H1 (cell line): Measurements from ENCODE around the gene SSR1. TPM values are rescaled to one million over a fixed set of nuclear protein-coding genes. Genes with fewer than 3 reads are reported as not detected.

Experiments used
- CTCF ChIA-PET: fragments of 300-600 bp; sonication (Branson Sonifier 250); formaldehyde crosslinking; loops from one replicate; lab custom pipeline; 2021; ENCODE audit not compliant: partially characterized antibody; lab: Charles Lee
- POLR2A ChIA-PET: fragments of 300-600 bp; sonication (Branson Sonifier 250); formaldehyde crosslinking; loops from one replicate; lab custom pipeline; 2021; ENCODE audit warnings: inconsistent platforms; ENCODE audit not compliant: partially characterized antibody; lab: Charles Lee
- DNase-seq, 2 experiments: peaks; one replicate each; pipeline versions ENCODE4 v3.0.0 to v3.0.0-alpha.2; 2010 to 2022; ENCODE audit warnings: low spot score in 2 of 2, low read depth in 1 of 2, mixed read lengths in 1 of 2
- FAIRE-seq: peaks from 2 replicates; lab custom pipeline; 2011; peaks lifted over from hg19 to GRCh38; lab: Jason Lieb, UNC
- H2AFZ ChIP-seq: 2 replicates; pipeline ENCODE4 v1.8.1; 2012; ENCODE audit warnings: low read length, inconsistent platforms
- H2AK5ac ChIP-seq: 2 replicates; pipeline ENCODE4 v1.6.1; 2013; ENCODE audit warnings: low read depth, low read length
- H2BK120ac ChIP-seq: replicated peaks from 2 replicates; pipeline ENCODE3; 2013; ENCODE audit warnings: low read depth, low read length, inconsistent platforms
- H2BK12ac ChIP-seq: 2 replicates; pipeline ENCODE4 v1.6.1; 2013; ENCODE audit warnings: low read depth, low read length
- H2BK15ac ChIP-seq: 2 replicates; pipeline ENCODE4 v1.6.1; 2013; ENCODE audit warnings: low read length
- H2BK20ac ChIP-seq: 2 replicates; pipeline ENCODE4 v1.6.1; 2013; ENCODE audit warnings: low read length
- H2BK5ac ChIP-seq: 2 replicates; pipeline ENCODE4 v1.6.1; 2013; ENCODE audit warnings: low read depth, low read length
- H3K14ac ChIP-seq: 2 replicates; pipeline ENCODE4 v1.6.1; 2013; ENCODE audit warnings: inconsistent platforms; ENCODE audit not compliant: insufficient read length
- H3K18ac ChIP-seq: 2 replicates; pipeline ENCODE4 v1.6.1; 2013; ENCODE audit warnings: low read length; ENCODE audit errors: extremely low read depth
- H3K23ac ChIP-seq: 2 replicates; pipeline ENCODE4 v1.6.1; 2013; ENCODE audit warnings: inconsistent platforms; ENCODE audit not compliant: insufficient read length
- H3K23me2 ChIP-seq: 2 replicates; pipeline ENCODE4 v1.6.1; 2013; ENCODE audit warnings: low read depth, low read length
- H3K27ac ChIP-seq: 2 replicates; pipeline ENCODE4 v1.6.1; 2011; ENCODE audit warnings: low read depth, low read length, inconsistent platforms
- H3K27me3 ChIP-seq, 4 experiments: replicated peaks in 1 of 4; 1 replicate in 1 of 4; 2 replicates in 3 of 4; pipeline versions ENCODE4 v1.6.1 to v1.8.1; 2011 to 2013; ENCODE audit warnings: low read length in 3 of 4, mild to moderate bottlenecking in 3 of 4, inconsistent platforms in 2 of 4, mixed read lengths in 2 of 4, moderate library complexity in 1 of 4; ENCODE audit not compliant: control insufficient read depth in 3 of 4, insufficient read depth in 3 of 4; ENCODE audit errors: extremely low read depth in 1 of 4
- H3K36me3 ChIP-seq, 4 experiments: 2 replicates each; pipeline versions ENCODE4 v1.6.1 to v1.8.1; 2011 to 2013; ENCODE audit warnings: mild to moderate bottlenecking in 4 of 4, low read length in 3 of 4, moderate library complexity in 2 of 4, control low read depth in 1 of 4, inconsistent platforms in 1 of 4; ENCODE audit not compliant: insufficient read depth in 4 of 4, control insufficient read depth in 2 of 4
- H3K4ac ChIP-seq: replicated peaks from 2 replicates; pipeline ENCODE3; 2013; ENCODE audit warnings: low read length, low read depth, mixed read lengths, inconsistent platforms; ENCODE audit not compliant: insufficient read length
- H3K4me1 ChIP-seq, 4 experiments: replicated peaks in 1 of 4; 1 replicate in 1 of 4; 2 replicates in 3 of 4; pipeline versions ENCODE4 v1.6.1 to v1.8.1; 2011 to 2013; ENCODE audit warnings: low read length in 3 of 4, inconsistent platforms in 2 of 4, mixed read lengths in 1 of 4; ENCODE audit not compliant: insufficient read depth in 4 of 4, control insufficient read depth in 3 of 4
- H3K4me2 ChIP-seq, 2 experiments: 2 replicates each; pipeline versions ENCODE4 v1.6.1 to v1.8.1; 2011 to 2013; ENCODE audit warnings: low read depth in 2 of 2, low read length in 2 of 2, control low read depth in 1 of 2, inconsistent platforms in 1 of 2, mild to moderate bottlenecking in 1 of 2; ENCODE audit not compliant: insufficient read depth in 1 of 2
- H3K4me3 ChIP-seq, 4 experiments: fragments of 200-600, 300-600 bp in 1 of 4; sonication (generic), shearing (Covaris generic), sonication (Bioruptor Twin) in 1 of 4; 2 replicates each; pipeline versions ENCODE4 v1.5.1 to v1.8.1; 2011 to 2016; ENCODE audit warnings: low read length in 4 of 4, low read depth in 3 of 4, control low read depth in 2 of 4, inconsistent platforms in 2 of 4, mild to moderate bottlenecking in 2 of 4, mixed read lengths in 1 of 4, moderate library complexity in 1 of 4; ENCODE audit not compliant: insufficient read depth in 2 of 4; ENCODE audit errors: extremely low read depth in 1 of 4
- H3K56ac ChIP-seq: replicated peaks from 2 replicates; pipeline ENCODE3; 2013; ENCODE audit warnings: low read depth, mild to moderate bottlenecking, mixed read lengths, low read length, inconsistent platforms; ENCODE audit not compliant: insufficient read length
- H3K79me1 ChIP-seq: 2 replicates; pipeline ENCODE4 v1.6.1; 2013; ENCODE audit warnings: low read depth, low read length, control low read depth
- H3K79me2 ChIP-seq, 2 experiments: 2 replicates each; pipeline versions ENCODE4 v1.6.1 to v1.8.1; 2012 to 2013; ENCODE audit warnings: low read length in 2 of 2, mild to moderate bottlenecking in 2 of 2, inconsistent platforms in 1 of 2; ENCODE audit not compliant: insufficient read depth in 2 of 2, control insufficient read depth in 1 of 2
- H3K9ac ChIP-seq, 4 experiments: replicated peaks in 1 of 4; 1 replicate in 1 of 4; 2 replicates in 3 of 4; pipeline versions ENCODE4 v1.6.1 to v1.8.1; 2011 to 2013; ENCODE audit warnings: low read depth in 3 of 4, low read length in 3 of 4, control low read depth in 2 of 4, mild to moderate bottlenecking in 2 of 4, moderate library complexity in 2 of 4, inconsistent platforms in 1 of 4; ENCODE audit errors: extremely low read depth in 1 of 4
- H3K9me3 ChIP-seq, 2 experiments: 2 replicates each; pipeline versions ENCODE4 v1.6.1 to v1.8.1; 2012 to 2013; ENCODE audit warnings: mild to moderate bottlenecking in 2 of 2, moderate library complexity in 2 of 2, control low read depth in 1 of 2, inconsistent platforms in 1 of 2, low read depth in 1 of 2, low read length in 1 of 2, mixed read lengths in 1 of 2; ENCODE audit not compliant: insufficient read depth in 2 of 2
- H4K20me1 ChIP-seq, 2 experiments: replicated peaks in 1 of 2; 2 replicates each; pipeline versions ENCODE3 to v1.8.1; 2011 to 2013; ENCODE audit warnings: inconsistent platforms in 2 of 2, low read length in 2 of 2, mild to moderate bottlenecking in 1 of 2; ENCODE audit not compliant: insufficient read depth in 2 of 2, control insufficient read depth in 1 of 2
- H4K5ac ChIP-seq: 2 replicates; pipeline ENCODE4 v1.6.1; 2013; ENCODE audit warnings: low read length, low read depth, mixed read lengths, inconsistent platforms; ENCODE audit not compliant: insufficient read length
- H4K8ac ChIP-seq: 2 replicates; pipeline ENCODE4 v1.8.0; 2013; ENCODE audit warnings: mild to moderate bottlenecking, moderate library complexity, low read length, inconsistent platforms; ENCODE audit not compliant: insufficient read depth; ENCODE audit errors: extremely low read depth
- H4K91ac ChIP-seq: replicated peaks from 2 replicates; pipeline ENCODE3; 2013; ENCODE audit warnings: low read length, mixed read lengths, inconsistent platforms; ENCODE audit not compliant: insufficient read length
- CHD2 ChIP-seq: IDR thresholded peaks from 2 replicates; pipeline ENCODE4 v1.6.1; 2012; ENCODE audit warnings: low read length, improper control_type of control experiment
- EGR1 ChIP-seq: IDR thresholded peaks from 2 replicates; pipeline ENCODE4 v1.6.1; 2011; ENCODE audit warnings: low read depth, low read length, borderline replicate concordance
- GABPA ChIP-seq: IDR thresholded peaks from 2 replicates; pipeline ENCODE4 v1.6.1; 2011; ENCODE audit warnings: mild to moderate bottlenecking, low read length, moderate library complexity, borderline replicate concordance; ENCODE audit not compliant: insufficient read depth
- HDAC6 ChIP-seq: IDR thresholded peaks from one replicate; pipeline ENCODE4 v1.7.1; 2012; ENCODE audit warnings: low read depth, mild to moderate bottlenecking, inconsistent platforms, low read length, moderate library complexity
- KDM1A ChIP-seq: fragments of 200-600, 300-600 bp; sonication (generic); IDR thresholded peaks from 2 replicates; pipeline ENCODE4 v1.7.1; 2016; ENCODE audit warnings: mild to moderate bottlenecking, low read length, borderline replicate concordance
- SIX5 ChIP-seq: IDR thresholded peaks from 2 replicates; pipeline ENCODE4 v1.6.1; 2011; ENCODE audit warnings: mild to moderate bottlenecking, low read depth, low read length
- SP1 ChIP-seq: IDR thresholded peaks from 2 replicates; pipeline ENCODE4 v1.6.1; 2011; ENCODE audit warnings: low read depth, low read length
- TEAD4 ChIP-seq: IDR thresholded peaks from 2 replicates; pipeline ENCODE4 v1.6.1; 2012; ENCODE audit warnings: low read depth, low read length, inconsistent platforms, mixed read lengths
- WGBS, 2 experiments: shearing (Covaris generic) in 1 of 2; methylation state at CpG; one replicate each; pipeline versions ENCODE4 v1.1.6 to v1.1.7; 2013 to 2015; ENCODE audit warnings: low lambda C conversion rate in 2 of 2, mixed read lengths in 2 of 2, inconsistent platforms in 1 of 2, low coverage in 1 of 2, missing lambda C conversion rate in 1 of 2; ENCODE audit not compliant: insufficient replicate concordance in 2 of 2, insufficient coverage in 1 of 2, insufficient read length in 1 of 2; ENCODE audit errors: extremely low coverage in 1 of 2, missing lambda C conversion rate in 1 of 2; 5-methylcytosine and 5-hydroxymethylcytosine counted together
- polyA plus RNA-seq, 7 experiments: library from polyadenylated mRNA; depleted of rRNA in 3 of 7; stranded (reverse) in 5 of 7; unstranded in 2 of 7; fragments of >200 nt in 5 of 7; fragments of 200-250 nt in 2 of 7; gene quantifications; 1 replicate in 5 of 7; 2 replicates in 1 of 7; 4 replicates in 1 of 7; pipeline versions ENCODE4 v1.2.1 to v1.2.3, GENCODE V29; 2011 to 2013; ENCODE audit warnings: missing spikeins in 2 of 7, mixed read lengths in 2 of 7
- total RNA-seq: library from RNA; stranded (reverse); fragmentation: NEBNext Ultra II Directional; extraction: Animal tissue kit (Norgen Biotek cat#: 25700); gene quantifications from 2 replicates; pipeline ENCODE4 v1.2.1, GENCODE V29; 2021
- TF ChIP-seq, protein P1 (sequence below): IDR thresholded peaks from 2 replicates; pipeline ENCODE4 v1.6.1; 2012; ENCODE audit warnings: inconsistent platforms
- TF ChIP-seq, protein P2 (sequence below), 3 experiments: IDR thresholded peaks; 1 replicate in 2 of 3; 2 replicates in 1 of 3; pipeline versions ENCODE4 v1.5.1 to v1.6.1; 2011; ENCODE audit warnings: low read length in 3 of 3, mild to moderate bottlenecking in 3 of 3, inconsistent platforms in 2 of 3, low read depth in 1 of 3, moderate library complexity in 1 of 3; ENCODE audit not compliant: insufficient read depth in 1 of 3; ENCODE audit errors: control extremely low read depth in 1 of 3

Gene SSR1
- total and polyA plus RNA-seq, 2 of the 8 experiments (the other 6 are each of a cell fraction or from before 2014, with no cell fraction given) = 26.6 to 117 TPM

DNA sequence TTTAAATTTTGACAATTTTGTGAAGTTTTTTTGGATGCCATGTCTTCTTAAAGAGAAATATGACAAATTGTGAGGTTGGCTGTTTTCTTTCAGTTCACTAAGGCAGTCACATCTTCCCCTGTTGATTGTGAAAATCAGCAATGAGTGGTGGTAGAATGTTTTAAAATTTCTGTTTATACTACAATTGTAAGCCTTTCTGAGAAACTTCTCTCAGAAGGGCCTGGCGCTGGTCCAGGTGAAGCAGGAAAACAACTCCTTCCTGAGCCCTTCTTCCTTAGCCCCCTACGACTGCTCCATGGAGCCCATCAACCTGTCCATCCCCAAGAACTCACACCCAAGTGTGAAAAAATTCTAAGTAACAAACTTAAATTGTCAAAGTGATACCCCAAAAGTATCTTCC is 80.6 kb downstream of the SSR1 start:
- Histone ChIP-seq H2BK20ac (no peak overlapping the region), H4K8ac (no peak overlapping the region), H3K23ac (no peak overlapping the region), H3K18ac (no peak overlapping the region), H2BK120ac (no peak overlapping the region), H2AK5ac (no peak overlapping the region), H2BK12ac (no peak overlapping the region), H3K27me3 (no peaks in the 10 kb centered on the region), H2AFZ (no peak overlapping the region), H3K9ac (no peak overlapping the region), H3K56ac (no peak overlapping the region), H3K4me3 (no peak overlapping the region), H3K4me2 (no peak overlapping the region), H2BK15ac (no peak overlapping the region), H3K4ac (no peak overlapping the region), H3K27ac (no peak overlapping the region), H3K23me2 (no peaks in the 10 kb centered on the region), H3K79me1 (peaks cover 2% of the 10 kb centered on the region; the same call in 1 of the 2 replicates), H3K79me2 (no peaks in the 10 kb centered on the region), H3K4me1 (no peaks in the 10 kb centered on the region), H4K5ac (no peak overlapping the region), H2BK5ac (no peak overlapping the region), H3K36me3 (peaks cover 3 to 30% (median 18%) of the 10 kb centered on the region in 4 experiments; a peak in 5 of 8 replicates), H3K14ac (no peak overlapping the region), H3K9me3 (no peaks in the 10 kb centered on the region), H4K91ac (no peak overlapping the region), H4K20me1 (no peaks in the 10 kb centered on the region)
- no peak for FAIRE-seq
- ChIA-PET POLR2A (no interaction called here), CTCF (interaction anchor here (1.0 to 3.0 kb wide), 3 partner anchors 11 to 14 kb away, joined by 3 to 13 read pairs (median 4); no protein-coding TSS in a partner anchor)
- no peak for DNase-seq
- TF ChIP-seq, protein P1, sequence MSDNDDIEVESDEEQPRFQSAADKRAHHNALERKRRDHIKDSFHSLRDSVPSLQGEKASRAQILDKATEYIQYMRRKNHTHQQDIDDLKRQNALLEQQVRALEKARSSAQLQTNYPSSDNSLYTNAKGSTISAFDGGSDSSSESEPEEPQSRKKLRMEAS = no peak
- TF ChIP-seq TEAD4 (no peak), SP1 (no peak), GABPA (no peak), EGR1 (no peak), KDM1A (no peak), SIX5 (no peak), CHD2 (no peak), HDAC6 (no peak)
- TF ChIP-seq, protein P2, sequence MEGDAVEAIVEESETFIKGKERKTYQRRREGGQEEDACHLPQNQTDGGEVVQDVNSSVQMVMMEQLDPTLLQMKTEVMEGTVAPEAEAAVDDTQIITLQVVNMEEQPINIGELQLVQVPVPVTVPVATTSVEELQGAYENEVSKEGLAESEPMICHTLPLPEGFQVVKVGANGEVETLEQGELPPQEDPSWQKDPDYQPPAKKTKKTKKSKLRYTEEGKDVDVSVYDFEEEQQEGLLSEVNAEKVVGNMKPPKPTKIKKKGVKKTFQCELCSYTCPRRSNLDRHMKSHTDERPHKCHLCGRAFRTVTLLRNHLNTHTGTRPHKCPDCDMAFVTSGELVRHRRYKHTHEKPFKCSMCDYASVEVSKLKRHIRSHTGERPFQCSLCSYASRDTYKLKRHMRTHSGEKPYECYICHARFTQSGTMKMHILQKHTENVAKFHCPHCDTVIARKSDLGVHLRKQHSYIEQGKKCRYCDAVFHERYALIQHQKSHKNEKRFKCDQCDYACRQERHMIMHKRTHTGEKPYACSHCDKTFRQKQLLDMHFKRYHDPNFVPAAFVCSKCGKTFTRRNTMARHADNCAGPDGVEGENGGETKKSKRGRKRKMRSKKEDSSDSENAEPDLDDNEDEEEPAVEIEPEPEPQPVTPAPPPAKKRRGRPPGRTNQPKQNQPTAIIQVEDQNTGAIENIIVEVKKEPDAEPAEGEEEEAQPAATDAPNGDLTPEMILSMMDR (IDR thresholded peaks at IDR 0.05; ENCODE audit: control extremely low read depth in 1 of 3, insufficient read depth in 1 of 3, low read depth in 1 of 3, low read length in 3 of 3) = no peak
- 87% methylated on average over 2 of the region's 2 CpGs; no CpG with 5 or more reads in 1 of the 2 experiments for WGBS, 2 experiments
